Stomach (tissue), 4 donors: ENCODE results near the gene CLEC11A.

Experiments
- EP300 ChIP-seq: sonication (generic); formaldehyde crosslinking; IDR thresholded peaks from one replicate; pipeline ENCODE4 v1.6.1; 2017; ENCODE audit warnings: antibody characterized with exemption
- POLR2A ChIP-seq, 4 donors: fragments of 450-650 bp; IDR thresholded peaks; one replicate each; pipeline ENCODE4 v1.6.1; 2016; ENCODE audit warnings: antibody characterized with exemption in 4 of 4, control low read depth in 2 of 4, mild to moderate bottlenecking in 1 of 4, moderate library complexity in 1 of 4
- POLR2AphosphoS5 ChIP-seq, 3 donors: sonication (generic); formaldehyde crosslinking; IDR thresholded peaks; one replicate each; pipeline ENCODE4 v1.6.1; 2016; ENCODE audit warnings: antibody characterized with exemption in 3 of 3
- TF ChIP-seq, protein P1 (sequence below), 7 experiments: fragments of 450-650 bp in 4 of 7; fragments of 200-600 bp in 3 of 7; sonication (generic) in 3 of 7; IDR thresholded peaks; one replicate each; pipeline ENCODE4 v1.5.1; 2016 to 2019; ENCODE audit warnings: antibody characterized with exemption in 7 of 7, control low read depth in 2 of 7, mild to moderate bottlenecking in 1 of 7

DNA sequence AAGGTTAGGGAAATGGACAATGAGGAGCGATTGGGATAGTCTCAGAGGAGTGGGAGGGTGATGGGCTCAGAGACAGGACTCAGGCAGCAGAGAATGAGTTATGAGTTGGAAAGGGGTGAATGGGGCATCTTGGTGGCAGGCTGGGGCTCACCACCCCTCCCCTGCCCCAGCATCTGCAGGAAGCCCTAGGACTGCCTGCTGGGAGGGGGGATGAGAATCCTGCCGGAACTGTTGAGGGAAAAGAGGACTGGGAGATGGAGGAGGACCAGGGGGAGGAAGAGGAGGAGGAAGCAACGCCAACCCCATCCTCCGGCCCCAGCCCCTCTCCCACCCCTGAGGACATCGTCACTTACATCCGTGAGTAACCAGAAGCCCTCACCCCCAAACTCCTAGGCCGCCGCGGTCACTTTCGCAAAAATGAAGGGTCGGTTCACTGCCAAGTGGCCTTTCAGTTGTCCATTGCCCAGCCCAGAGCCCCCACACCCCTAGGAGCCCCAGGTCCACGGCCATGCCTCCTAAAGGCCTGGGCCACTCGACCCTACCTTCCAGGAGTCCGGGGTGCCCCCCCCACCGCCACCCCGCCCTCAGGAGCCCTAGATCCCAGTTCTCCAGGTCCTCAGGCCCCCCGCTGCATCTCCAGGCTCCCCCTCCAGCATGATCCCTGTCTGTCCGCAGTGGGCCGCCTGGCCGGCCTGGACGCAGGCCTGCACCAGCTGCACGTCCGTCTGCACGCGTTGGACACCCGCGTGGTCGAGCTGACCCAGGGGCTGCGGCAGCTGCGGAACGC lies 764 bp downstream of the CLEC11A start:
- TF ChIP-seq, protein P1, sequence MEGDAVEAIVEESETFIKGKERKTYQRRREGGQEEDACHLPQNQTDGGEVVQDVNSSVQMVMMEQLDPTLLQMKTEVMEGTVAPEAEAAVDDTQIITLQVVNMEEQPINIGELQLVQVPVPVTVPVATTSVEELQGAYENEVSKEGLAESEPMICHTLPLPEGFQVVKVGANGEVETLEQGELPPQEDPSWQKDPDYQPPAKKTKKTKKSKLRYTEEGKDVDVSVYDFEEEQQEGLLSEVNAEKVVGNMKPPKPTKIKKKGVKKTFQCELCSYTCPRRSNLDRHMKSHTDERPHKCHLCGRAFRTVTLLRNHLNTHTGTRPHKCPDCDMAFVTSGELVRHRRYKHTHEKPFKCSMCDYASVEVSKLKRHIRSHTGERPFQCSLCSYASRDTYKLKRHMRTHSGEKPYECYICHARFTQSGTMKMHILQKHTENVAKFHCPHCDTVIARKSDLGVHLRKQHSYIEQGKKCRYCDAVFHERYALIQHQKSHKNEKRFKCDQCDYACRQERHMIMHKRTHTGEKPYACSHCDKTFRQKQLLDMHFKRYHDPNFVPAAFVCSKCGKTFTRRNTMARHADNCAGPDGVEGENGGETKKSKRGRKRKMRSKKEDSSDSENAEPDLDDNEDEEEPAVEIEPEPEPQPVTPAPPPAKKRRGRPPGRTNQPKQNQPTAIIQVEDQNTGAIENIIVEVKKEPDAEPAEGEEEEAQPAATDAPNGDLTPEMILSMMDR (IDR thresholded peaks at IDR 0.05): no peak
- TF ChIP-seq POLR2A (IDR thresholded peaks at IDR 0.05): no peak
- no peak for TF ChIP-seq POLR2AphosphoS5 (IDR thresholded peaks at IDR 0.05)
- no peak for TF ChIP-seq EP300
